ENCODE results near the gene NTSR1.

DNA sequence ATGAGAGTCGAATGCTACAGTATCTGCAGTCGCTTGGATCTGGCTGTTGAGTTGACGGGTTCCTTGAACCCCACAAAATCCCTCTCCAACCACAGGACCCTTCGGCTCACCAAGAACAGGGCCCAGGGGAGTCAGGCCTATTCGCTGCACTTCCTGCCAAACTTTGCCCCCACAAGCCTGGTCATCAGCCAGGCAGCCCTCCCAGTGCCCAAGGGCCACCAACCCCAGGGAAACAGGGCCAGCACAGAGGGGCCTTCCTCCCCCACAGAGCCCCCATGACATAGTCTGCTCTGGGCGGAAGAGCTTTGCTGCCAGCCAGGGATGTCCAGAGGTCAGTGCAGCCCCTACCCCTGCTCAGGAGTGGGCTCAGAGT, 53.1 kb downstream of the NTSR1 start:
- TF ChIP-seq POLR2A (IDR thresholded peaks at IDR 0.05): no peak
- TF ChIP-seq, protein P1, sequence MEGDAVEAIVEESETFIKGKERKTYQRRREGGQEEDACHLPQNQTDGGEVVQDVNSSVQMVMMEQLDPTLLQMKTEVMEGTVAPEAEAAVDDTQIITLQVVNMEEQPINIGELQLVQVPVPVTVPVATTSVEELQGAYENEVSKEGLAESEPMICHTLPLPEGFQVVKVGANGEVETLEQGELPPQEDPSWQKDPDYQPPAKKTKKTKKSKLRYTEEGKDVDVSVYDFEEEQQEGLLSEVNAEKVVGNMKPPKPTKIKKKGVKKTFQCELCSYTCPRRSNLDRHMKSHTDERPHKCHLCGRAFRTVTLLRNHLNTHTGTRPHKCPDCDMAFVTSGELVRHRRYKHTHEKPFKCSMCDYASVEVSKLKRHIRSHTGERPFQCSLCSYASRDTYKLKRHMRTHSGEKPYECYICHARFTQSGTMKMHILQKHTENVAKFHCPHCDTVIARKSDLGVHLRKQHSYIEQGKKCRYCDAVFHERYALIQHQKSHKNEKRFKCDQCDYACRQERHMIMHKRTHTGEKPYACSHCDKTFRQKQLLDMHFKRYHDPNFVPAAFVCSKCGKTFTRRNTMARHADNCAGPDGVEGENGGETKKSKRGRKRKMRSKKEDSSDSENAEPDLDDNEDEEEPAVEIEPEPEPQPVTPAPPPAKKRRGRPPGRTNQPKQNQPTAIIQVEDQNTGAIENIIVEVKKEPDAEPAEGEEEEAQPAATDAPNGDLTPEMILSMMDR (IDR thresholded peaks at IDR 0.05): no peak

Data from heart left ventricle (tissue), 13 donors.